ENCODE results near the gene TMA7. TPM values are rescaled to one million over a fixed set of nuclear protein-coding genes. Genes with fewer than 3 reads are reported as not detected.

The TMA7 gene
- total RNA-seq, 1 experiment from 2014 or later = 152 TPM

DNA sequence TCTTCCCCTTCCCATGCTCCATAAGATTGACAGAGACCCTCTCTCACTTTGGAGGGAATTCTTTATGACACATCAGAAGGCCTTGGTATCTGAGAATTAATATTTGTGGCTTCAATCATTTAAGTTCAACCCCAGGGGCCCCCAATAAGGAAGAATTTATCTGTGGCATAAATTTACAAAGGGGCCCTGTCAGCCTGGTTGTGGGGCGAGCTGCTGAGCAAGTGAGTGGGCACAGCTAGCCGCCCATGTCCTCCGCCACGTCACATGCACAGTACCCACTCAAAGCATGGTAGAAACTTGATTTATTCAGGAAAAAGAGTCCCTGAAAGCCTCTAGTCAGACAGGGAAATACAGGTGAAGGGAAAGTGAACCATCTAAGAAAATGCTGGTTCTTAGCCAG, 23.5 kb upstream of the TMA7 start:
- Histone ChIP-seq H3K36me3 (ENCODE audit: insufficient read depth, low read length, poor library complexity, severe bottlenecking) (no peaks in the 10 kb centered on the region), H3K9me3 (ENCODE audit: low read depth, low read length, poor library complexity, severe bottlenecking) (no peaks in the 10 kb centered on the region), H3K27ac (ENCODE audit: low read depth, low read length, poor library complexity, severe bottlenecking) (no peak overlapping the region), H3K4me3 (ENCODE audit: low read depth, low read length, poor library complexity, severe bottlenecking) (no peak overlapping the region), H3K27me3 (replicated peaks; ENCODE audit: insufficient read depth, low read depth, low read length, poor library complexity) (no peaks in the 10 kb centered on the region), H3K4me1 (ENCODE audit: insufficient read depth, low read length, poor library complexity, severe bottlenecking) (no peaks in the 10 kb centered on the region)
- ChIA-PET CTCF (no interaction called here), POLR2A (ENCODE audit: low non-redundant PET) (no interaction called here)
- intact Hi-C loops (cut with micrococcal nuclease; ENCODE audit: unreplicated experiment) = no loop called here
- no peak for TF ChIP-seq EZH2 (IDR thresholded peaks at IDR 0.05; ENCODE audit: borderline replicate concordance, low read depth, low read length, poor library complexity, severe bottlenecking)
- TF ChIP-seq, protein P1, sequence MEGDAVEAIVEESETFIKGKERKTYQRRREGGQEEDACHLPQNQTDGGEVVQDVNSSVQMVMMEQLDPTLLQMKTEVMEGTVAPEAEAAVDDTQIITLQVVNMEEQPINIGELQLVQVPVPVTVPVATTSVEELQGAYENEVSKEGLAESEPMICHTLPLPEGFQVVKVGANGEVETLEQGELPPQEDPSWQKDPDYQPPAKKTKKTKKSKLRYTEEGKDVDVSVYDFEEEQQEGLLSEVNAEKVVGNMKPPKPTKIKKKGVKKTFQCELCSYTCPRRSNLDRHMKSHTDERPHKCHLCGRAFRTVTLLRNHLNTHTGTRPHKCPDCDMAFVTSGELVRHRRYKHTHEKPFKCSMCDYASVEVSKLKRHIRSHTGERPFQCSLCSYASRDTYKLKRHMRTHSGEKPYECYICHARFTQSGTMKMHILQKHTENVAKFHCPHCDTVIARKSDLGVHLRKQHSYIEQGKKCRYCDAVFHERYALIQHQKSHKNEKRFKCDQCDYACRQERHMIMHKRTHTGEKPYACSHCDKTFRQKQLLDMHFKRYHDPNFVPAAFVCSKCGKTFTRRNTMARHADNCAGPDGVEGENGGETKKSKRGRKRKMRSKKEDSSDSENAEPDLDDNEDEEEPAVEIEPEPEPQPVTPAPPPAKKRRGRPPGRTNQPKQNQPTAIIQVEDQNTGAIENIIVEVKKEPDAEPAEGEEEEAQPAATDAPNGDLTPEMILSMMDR (conservative IDR thresholded peaks at IDR 0.05; ENCODE audit: low read depth, low read length) = no peak
- no TSS peak for BruUV-seq (replicated peaks)
- DNase-seq (ENCODE audit: low spot score) = no peak

DNA sequence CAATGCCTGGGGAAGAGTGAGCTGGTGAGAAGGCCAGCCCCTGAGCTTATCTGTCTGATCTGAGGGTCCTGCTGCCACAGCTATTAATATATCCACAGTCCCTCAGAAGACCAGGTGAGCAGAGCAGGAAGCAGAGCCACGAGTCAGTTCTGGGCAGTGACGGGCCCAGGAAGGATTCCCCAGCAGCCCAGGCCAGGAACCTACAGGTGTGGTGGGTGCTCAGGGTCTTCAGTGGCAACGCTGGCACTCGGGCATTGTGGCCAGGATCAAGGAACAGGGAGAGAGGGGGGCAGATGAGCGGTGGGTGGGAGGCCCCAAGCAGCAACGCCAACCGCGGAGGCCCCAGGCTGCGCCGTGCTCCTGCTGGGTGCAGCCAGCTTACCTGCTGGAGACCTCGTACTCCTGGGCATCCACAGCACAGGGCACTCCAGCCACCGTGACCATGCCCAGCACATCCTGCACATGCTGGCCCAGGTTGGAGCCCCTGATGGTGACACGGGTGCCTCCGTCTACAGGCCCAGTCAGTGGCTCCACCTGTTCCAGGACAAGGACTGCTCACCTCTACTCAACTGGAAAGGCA, 22.4 kb upstream of the TMA7 start:
- ChIA-PET CTCF (no interaction called here), POLR2A (ENCODE audit: low non-redundant PET) (no interaction called here)
- H3K36me3 ChIP-seq (ENCODE audit: insufficient read depth, low read length, poor library complexity, severe bottlenecking) = no peaks in the 10 kb centered on the region

DNA sequence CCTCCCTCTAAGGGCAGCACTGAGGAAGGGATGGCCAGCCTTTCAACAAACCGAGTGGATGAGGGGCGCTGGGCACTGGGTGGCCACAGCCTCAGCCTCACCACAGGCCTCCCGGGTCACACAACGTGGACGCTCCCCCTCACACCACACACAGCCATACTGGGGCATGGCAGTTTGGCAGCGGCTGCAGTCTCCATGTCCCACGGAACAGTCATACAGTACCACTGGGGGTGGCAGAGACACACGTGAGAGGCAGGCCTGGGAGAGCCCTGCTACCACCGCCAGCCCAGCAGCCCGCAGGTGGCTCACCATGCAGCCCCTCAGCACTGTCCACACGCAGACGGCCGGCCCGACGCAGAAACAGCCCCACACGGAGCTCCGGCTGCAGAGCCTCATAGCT, 21.9 kb upstream of the TMA7 start:
- no peak overlapping the region for H3K27ac ChIP-seq (ENCODE audit: low read depth, low read length, poor library complexity, severe bottlenecking)
- TF ChIP-seq, protein P1 (conservative IDR thresholded peaks at IDR 0.05; ENCODE audit: low read depth, low read length) = no peak
- no peak for TF ChIP-seq EZH2 (IDR thresholded peaks at IDR 0.05; ENCODE audit: borderline replicate concordance, low read depth, low read length, poor library complexity, severe bottlenecking)
- H3K4me3 ChIP-seq (ENCODE audit: low read depth, low read length, poor library complexity, severe bottlenecking) = no peak overlapping the region
- H3K27me3 ChIP-seq (replicated peaks; ENCODE audit: insufficient read depth, low read depth, low read length, poor library complexity) = no peaks in the 10 kb centered on the region
- DNase-seq (ENCODE audit: low spot score) = no peak
- no TSS peak for BruUV-seq (replicated peaks)
- H3K36me3 ChIP-seq (ENCODE audit: insufficient read depth, low read length, poor library complexity, severe bottlenecking) = no peaks in the 10 kb centered on the region
- ChIA-PET POLR2A (ENCODE audit: low non-redundant PET) (no interaction called here), CTCF (interaction anchor here (1.1 kb wide), 1 partner anchor 18 kb away, joined by 3 read pairs; no protein-coding TSS in a partner anchor)
- intact Hi-C loops (cut with micrococcal nuclease; ENCODE audit: unreplicated experiment) = no loop called here
- no peaks in the 10 kb centered on the region for H3K9me3 ChIP-seq (ENCODE audit: low read depth, low read length, poor library complexity, severe bottlenecking)
- H3K4me1 ChIP-seq (ENCODE audit: insufficient read depth, low read length, poor library complexity, severe bottlenecking) = no peaks in the 10 kb centered on the region

More for the DNA sequence above, 22.4 kb upstream of the TMA7 start:
- Histone ChIP-seq H3K9me3 (ENCODE audit: low read depth, low read length, poor library complexity, severe bottlenecking) (no peaks in the 10 kb centered on the region), H3K27me3 (replicated peaks; ENCODE audit: insufficient read depth, low read depth, low read length, poor library complexity) (no peaks in the 10 kb centered on the region), H3K4me3 (ENCODE audit: low read depth, low read length, poor library complexity, severe bottlenecking) (no peak overlapping the region), H3K4me1 (ENCODE audit: insufficient read depth, low read length, poor library complexity, severe bottlenecking) (no peaks in the 10 kb centered on the region), H3K27ac (ENCODE audit: low read depth, low read length, poor library complexity, severe bottlenecking) (no peak overlapping the region)
- no peak for DNase-seq (ENCODE audit: low spot score)
- TF ChIP-seq, protein P1 (conservative IDR thresholded peaks at IDR 0.05; ENCODE audit: low read depth, low read length) = no peak
- no peak for TF ChIP-seq EZH2 (IDR thresholded peaks at IDR 0.05; ENCODE audit: borderline replicate concordance, low read depth, low read length, poor library complexity, severe bottlenecking)
- intact Hi-C loops (cut with micrococcal nuclease; ENCODE audit: unreplicated experiment) = no loop called here
- no TSS peak for BruUV-seq (replicated peaks)
